ES-I3 (cell line): ENCODE measurements around the gene DHH.
"Not testable (repeated sequence)": the region's sequence is repeated elsewhere in the genome, so short reads cannot be mapped to it uniquely, and the experiment has no call there.

Experiments used
- H3K36me3 ChIP-seq: 2 replicates; pipeline ENCODE4 v1.6.1; 2013; ENCODE audit warnings: mild to moderate bottlenecking, low read length, control low read depth, moderate library complexity; ENCODE audit not compliant: insufficient read depth
- H3K4me1 ChIP-seq: 2 replicates; pipeline ENCODE4 v1.6.1; 2013; ENCODE audit warnings: mild to moderate bottlenecking, control low read depth, low read length; ENCODE audit not compliant: insufficient read depth
- H3K9ac ChIP-seq: 2 replicates; pipeline ENCODE4 v1.6.1; 2013; ENCODE audit warnings: low read depth, mild to moderate bottlenecking, low read length, moderate library complexity
- H3K9me3 ChIP-seq: 2 replicates; pipeline ENCODE4 v1.6.1; 2013; ENCODE audit warnings: mild to moderate bottlenecking, low read length, moderate library complexity; ENCODE audit not compliant: control insufficient read depth, insufficient read depth

Gene DHH

GRCh38 chr12:49094160-49094974, at the start of gene DHH:
DHH (minus strand) TSS chr12:49094801; CDS start chr12:49094512, 289 bp downstream.
- no peaks in the 10 kb centered on the region for H3K36me3 ChIP-seq
- peaks cover 11% of the 10 kb centered on the region; the same call in 1 of the 2 replicates for H3K4me1 ChIP-seq
- peak within 1 kb of the TSS; percentile 25; the same call in 1 of the 2 replicates for H3K9ac ChIP-seq
- H3K9me3 ChIP-seq = no peaks in the 10 kb centered on the region

DNA sequence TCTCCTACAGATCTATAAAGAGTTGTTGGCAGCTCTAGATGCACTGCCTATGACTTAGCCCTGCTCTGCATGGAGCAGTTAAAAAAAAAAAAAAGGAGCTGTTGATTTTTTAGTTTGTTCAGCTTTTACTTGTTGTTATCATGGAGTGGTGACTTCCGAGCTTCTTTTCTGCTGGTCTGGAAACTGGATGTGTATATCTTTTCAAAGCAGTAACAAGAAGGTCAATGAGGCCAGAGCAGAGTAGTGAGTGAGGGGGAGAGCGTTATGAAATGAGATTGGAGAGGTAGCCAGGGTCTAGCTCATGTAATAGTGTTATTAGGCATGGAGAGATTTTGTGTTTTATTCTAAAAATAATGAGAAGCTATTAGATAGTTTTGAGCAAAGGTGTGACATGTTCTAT, 49.8 kb upstream of the DHH start:
- H3K9me3 ChIP-seq = no peaks in the 10 kb centered on the region
- H3K9ac ChIP-seq = no peak overlapping the region
- no peaks in the 10 kb centered on the region for H3K4me1 ChIP-seq
- no peaks in the 10 kb centered on the region for H3K36me3 ChIP-seq

DNA sequence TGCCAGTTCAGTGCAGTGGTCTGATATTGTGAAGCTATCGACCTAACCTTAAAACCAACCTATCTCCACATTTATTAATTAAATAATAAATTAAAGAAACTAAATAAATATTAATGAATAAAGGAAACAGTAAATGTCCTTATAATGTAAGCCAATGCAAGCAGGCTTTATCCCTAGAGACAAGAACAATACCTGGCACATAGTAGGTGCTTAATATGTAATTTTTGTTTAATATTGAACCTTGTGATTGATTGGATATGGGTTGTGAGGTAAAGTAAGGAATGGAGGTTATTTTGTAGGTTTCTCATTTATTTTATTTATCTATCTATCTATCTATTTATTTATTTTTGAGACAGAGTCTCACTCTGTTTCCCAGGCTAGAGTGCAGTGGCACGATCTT, 44.4 kb upstream of the DHH start:
- Histone ChIP-seq H3K9ac (no peak overlapping the region), H3K36me3 (no peaks in the 10 kb centered on the region), H3K9me3 (no peaks in the 10 kb centered on the region), H3K4me1 (no peaks in the 10 kb centered on the region)

- Histone ChIP-seq H3K36me3 (no peaks in the 10 kb centered on the region), H3K4me1 (no peaks in the 10 kb centered on the region), H3K9me3 (no peaks in the 10 kb centered on the region), H3K9ac (no peak overlapping the region)
These were observed 44.0 kb upstream of the DHH start for GRCh38 chr12:49138587-49138986.

DNA sequence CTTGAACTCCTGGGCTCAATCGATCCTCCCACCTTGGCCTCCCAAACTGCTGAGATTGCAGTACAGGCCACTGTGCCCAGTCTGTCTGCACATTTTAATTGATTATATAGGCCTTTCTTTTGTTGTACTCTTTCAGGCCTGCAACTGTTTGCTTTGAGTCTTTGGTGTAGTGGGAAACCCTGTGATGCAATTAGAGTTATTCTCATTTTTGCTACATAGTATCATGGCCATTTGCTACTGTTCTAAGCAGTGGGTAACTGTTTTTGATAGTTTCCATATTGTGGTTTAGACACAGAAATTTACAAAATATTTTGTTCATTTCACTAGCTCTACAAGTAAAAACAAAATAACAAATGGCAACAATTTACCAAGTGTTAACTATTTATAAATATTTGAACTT, 42.9 kb upstream of the DHH start:
- H3K9me3 ChIP-seq = no peaks in the 10 kb centered on the region
- no peak overlapping the region for H3K9ac ChIP-seq
- H3K4me1 ChIP-seq = no peaks in the 10 kb centered on the region; the same call in 1 of the 2 replicates
- H3K36me3 ChIP-seq = no peaks in the 10 kb centered on the region

- not testable (repeated sequence) for H3K9me3 ChIP-seq, H3K36me3 ChIP-seq, H3K9ac ChIP-seq, H3K4me1 ChIP-seq
These were observed 42.4 kb upstream of the DHH start for GRCh38 chr12:49136997-49137396.

- Histone ChIP-seq H3K4me1 (no peaks in the 10 kb centered on the region; the same call in 1 of the 2 replicates), H3K9ac (no peak overlapping the region), H3K9me3 (no peaks in the 10 kb centered on the region)
These were observed 39.0 kb upstream of the DHH start for GRCh38 chr12:49133590-49133989.

GRCh38 chr12:49133014-49133413, 38.4 kb upstream of the DHH start:
- Histone ChIP-seq H3K9ac (no peak overlapping the region), H3K9me3 (no peaks in the 10 kb centered on the region), H3K36me3 (peaks cover 15% of the 10 kb centered on the region), H3K4me1 (no peaks in the 10 kb centered on the region; the same call in 1 of the 2 replicates)

More at GRCh38 chr12:49133590-49133989, 39.0 kb upstream of the DHH start:
- peaks cover 14% of the 10 kb centered on the region for H3K36me3 ChIP-seq

GRCh38 chr12:49131894-49132461, 37.4 kb upstream of the DHH start:
- no peaks in the 10 kb centered on the region; the same call in 1 of the 2 replicates for H3K4me1 ChIP-seq
- no peaks in the 10 kb centered on the region for H3K9me3 ChIP-seq
- peak overlapping the region; percentile 64 for H3K9ac ChIP-seq
- H3K36me3 ChIP-seq = peaks cover 15% of the 10 kb centered on the region

DNA sequence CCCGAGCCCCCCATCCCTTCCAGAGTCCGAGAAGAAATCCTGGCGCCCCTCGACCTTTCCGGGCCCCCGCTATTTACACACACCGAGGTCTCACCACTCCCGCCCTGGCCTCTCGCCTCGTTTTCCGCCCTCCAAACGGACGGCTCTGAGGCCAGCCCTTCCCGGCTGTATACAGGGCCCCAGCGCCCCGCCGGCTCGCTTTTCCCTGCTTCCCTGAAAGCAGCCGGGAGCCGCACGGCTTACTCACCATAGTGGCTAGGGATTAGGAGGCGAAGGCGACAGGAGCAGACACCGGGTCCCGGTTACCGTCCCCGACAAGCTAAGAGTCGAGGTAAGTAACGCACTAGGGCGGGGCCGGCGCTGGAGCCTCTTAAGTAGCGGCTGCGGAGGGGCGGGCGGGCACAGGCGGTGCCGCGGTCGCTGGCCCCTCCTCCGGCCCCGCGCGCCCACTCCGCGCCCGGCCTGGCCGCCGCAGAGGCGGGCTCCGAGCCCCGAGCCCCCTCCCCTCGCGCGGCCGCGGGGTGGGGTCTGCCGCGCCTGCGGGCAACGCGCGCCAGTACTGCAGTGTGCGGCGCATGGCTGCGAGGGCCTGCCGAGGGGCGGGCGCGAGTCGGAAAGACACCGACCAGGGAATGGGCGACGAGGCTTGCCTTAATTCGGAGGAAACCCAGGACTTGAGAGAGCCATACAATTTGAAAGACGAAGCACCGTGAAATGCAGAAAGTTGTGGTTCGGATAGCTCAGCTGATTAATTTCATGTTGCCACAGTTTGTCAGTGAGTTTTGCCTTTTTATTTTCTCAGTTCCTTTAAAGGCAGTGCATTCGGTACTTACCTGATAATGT, 36.7 kb upstream of the DHH start, which contains the start of gene TUBA1B:
Gene TUBA1B (minus strand): TSS at position 345 of the 843 bp plus-strand sequence. CDS start 95 bp downstream, at position 250.
- Histone ChIP-seq H3K9me3 (no peaks in the 10 kb centered on the region), H3K4me1 (no peaks in the 10 kb centered on the region; the same call in 1 of the 2 replicates), H3K9ac (peak within 1 kb of the TSS; percentile 64), H3K36me3 (peaks cover 15% of the 10 kb centered on the region)

DNA sequence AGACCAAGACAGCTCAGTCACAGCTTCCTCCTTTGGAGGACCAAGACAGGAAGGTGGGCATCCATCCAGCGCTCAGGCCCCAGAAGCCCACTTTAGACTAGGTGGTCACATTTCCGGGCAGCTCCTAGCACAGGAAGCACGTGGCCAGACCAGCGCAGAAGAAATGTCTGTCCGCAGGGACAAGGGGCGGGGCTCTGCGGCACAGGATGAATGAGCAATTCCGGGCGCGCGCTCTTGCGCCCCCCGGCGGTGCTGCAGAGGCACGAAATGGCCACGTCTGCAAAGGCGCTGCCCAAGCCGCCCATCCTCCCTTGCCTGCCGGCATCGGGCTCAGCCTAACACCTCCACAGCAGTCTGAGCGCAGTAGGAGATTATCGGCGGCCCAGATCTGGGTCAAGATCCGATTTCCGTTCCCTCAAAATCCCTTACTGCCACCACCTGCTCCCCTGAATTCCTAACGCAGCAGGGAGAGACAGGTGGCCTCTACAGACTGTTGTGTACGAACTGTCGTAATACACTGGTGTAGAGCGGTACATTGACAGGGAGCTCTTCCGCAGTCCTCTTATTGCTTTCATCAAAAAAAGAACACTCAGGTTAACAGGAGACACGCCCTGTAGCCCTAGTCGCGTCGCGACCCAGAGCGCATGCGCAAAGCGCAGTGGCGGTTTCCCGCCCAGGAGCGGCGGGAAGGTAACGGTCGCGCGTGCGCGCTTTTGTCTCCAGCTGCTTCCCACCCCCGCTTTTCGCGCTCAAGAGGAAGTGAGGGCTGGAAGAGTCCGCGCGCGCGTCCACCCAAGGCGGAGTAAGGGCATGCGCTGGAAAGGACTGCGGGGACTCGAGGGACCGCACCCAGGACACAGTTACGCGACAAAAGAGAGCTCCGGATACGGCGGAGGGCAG, 35.8 kb upstream of the DHH start:
- H3K9me3 ChIP-seq = no peaks in the 10 kb centered on the region
- peak overlapping the region; percentile 64 for H3K9ac ChIP-seq
- peaks cover 15% of the 10 kb centered on the region for H3K36me3 ChIP-seq
- H3K4me1 ChIP-seq = no peaks in the 10 kb centered on the region; the same call in 1 of the 2 replicates

DNA sequence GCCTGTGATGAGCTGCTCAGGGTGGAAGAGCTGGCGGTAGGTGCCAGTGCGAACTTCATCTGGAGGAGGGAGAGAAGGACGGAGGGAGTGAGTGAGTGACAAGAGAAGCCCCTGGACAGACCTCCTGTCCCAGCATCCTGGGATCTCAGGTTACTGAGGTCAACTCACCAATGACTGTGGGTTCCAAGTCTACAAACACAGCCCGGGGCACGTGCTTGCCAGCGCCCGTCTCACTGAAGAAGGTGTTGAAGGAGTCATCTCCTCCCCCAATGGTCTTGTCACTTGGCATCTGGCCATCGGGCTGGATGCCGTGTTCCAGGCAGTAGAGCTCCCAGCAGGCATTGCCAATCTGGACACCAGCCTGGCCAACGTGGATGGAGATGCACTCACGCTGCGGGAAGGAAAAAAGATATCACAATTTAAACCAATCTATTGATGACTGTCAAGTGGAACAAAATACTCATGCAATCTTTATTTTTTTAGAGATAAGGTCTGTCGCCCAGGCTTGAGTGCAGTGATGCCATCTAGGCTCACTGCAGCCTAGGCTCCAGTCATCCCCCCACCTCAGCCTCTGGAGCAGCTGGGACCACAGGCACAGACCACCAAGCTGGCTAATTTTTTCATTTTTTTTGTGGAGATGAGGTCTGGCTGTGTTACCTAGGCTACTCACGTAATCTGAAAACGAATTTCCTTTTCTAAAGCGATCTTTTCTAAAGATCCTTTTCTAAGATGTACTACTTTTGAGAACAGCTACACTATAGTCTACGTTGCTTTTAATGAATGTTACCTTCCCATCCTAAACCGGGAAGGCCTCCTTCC, 34.9 kb upstream of the DHH start:
- H3K4me1 ChIP-seq = no peaks in the 10 kb centered on the region; the same call in 1 of the 2 replicates
- peak overlapping the region; percentile 64; the same call in 1 of the 2 replicates for H3K9ac ChIP-seq
- no peaks in the 10 kb centered on the region for H3K9me3 ChIP-seq
- peaks cover 15% of the 10 kb centered on the region for H3K36me3 ChIP-seq

- H3K36me3 ChIP-seq = peaks cover 15% of the 10 kb centered on the region
These were observed 33.4 kb upstream of the DHH start for GRCh38 chr12:49127971-49128370.

More at GRCh38 chr12:49127971-49128370, 33.4 kb upstream of the DHH start:
- not testable (repeated sequence) for H3K9ac ChIP-seq, H3K9me3 ChIP-seq, H3K4me1 ChIP-seq
